ENCODE results near the gene SHF. TPM values are rescaled to one million over a fixed set of nuclear protein-coding genes. Genes with fewer than 3 reads are reported as not detected.

SHF gene
- total RNA-seq, 1 experiment from 2014 or later, result 0.44 TPM

DNA sequence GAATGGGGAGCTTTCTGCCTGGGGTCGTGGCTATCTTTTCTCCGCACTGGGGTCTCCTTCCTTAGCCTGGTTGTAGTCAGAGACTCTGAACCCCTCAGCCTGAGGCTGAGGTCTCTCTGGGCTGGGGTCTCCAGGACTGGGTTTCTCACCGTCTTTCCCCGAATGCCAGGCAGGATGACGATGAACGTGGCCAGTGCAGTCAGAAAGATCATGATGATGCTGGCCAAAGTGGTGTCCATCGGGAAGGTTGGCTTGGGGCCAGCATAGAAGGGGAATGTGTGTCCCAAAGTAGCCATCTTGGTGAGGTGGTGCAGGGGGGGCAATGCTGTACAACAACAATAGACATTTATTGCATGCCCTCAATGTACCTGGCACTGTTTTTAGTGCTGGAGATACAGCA, 65.0 kb downstream of the SHF start:
- no peak overlapping the region for H3K27ac Mint-ChIP-seq (ENCODE audit: low read depth, unreplicated experiment)
- no peaks in the 10 kb centered on the region for H3K9me3 Mint-ChIP-seq (ENCODE audit: unreplicated experiment)
- CTCF ChIA-PET, result interaction anchor here (2.4 to 6.5 kb wide), 3 partner anchors 23 to 82 kb away, joined by 7 to 93 read pairs (median 13); no protein-coding TSS in a partner anchor
- DNase-seq (ENCODE audit: unreplicated experiment), result no peak
- H3K4me3 Mint-ChIP-seq (ENCODE audit: unreplicated experiment), result no peak overlapping the region
- H3K27me3 Mint-ChIP-seq (ENCODE audit: insufficient read depth, unreplicated experiment), result peaks cover 21% of the 10 kb centered on the region
- no peaks in the 10 kb centered on the region for H3K36me3 Mint-ChIP-seq (ENCODE audit: insufficient read depth, unreplicated experiment)
- intact Hi-C loops (cut with micrococcal nuclease), result no loop called here
- BruUV-seq (replicated peaks), result no TSS peak
- POLR2A ChIA-PET, result no interaction called here
- no peak for TF ChIP-seq CTCF (IDR thresholded peaks at IDR 0.05; ENCODE audit: unreplicated experiment)
- H3K4me1 Mint-ChIP-seq (ENCODE audit: insufficient read depth, unreplicated experiment), result peaks cover 7% of the 10 kb centered on the region

GRCh38 chr15:45121706-45122417, 65.9 kb downstream of the SHF start:
- Mint-ChIP-seq H3K27ac (ENCODE audit: low read depth, unreplicated experiment) (no peak overlapping the region), H3K36me3 (ENCODE audit: insufficient read depth, unreplicated experiment) (no peaks in the 10 kb centered on the region), H3K9me3 (ENCODE audit: unreplicated experiment) (no peaks in the 10 kb centered on the region), H3K27me3 (ENCODE audit: insufficient read depth, unreplicated experiment) (peaks cover 21% of the 10 kb centered on the region), H3K4me1 (ENCODE audit: insufficient read depth, unreplicated experiment) (peaks cover 7% of the 10 kb centered on the region), H3K4me3 (ENCODE audit: unreplicated experiment) (no peak overlapping the region)
- DNase-seq (ENCODE audit: unreplicated experiment), result peak; percentile 72
- ChIA-PET POLR2A (no interaction called here), CTCF (interaction anchor here (0.6 to 4.2 kb wide), 9 partner anchors 8 to 277 kb away, joined by 3 to 43 read pairs (median 6); partner anchors contain the start of genes DUOX1 and DUOXA1)
- no peak for TF ChIP-seq CTCF (IDR thresholded peaks at IDR 0.05; ENCODE audit: unreplicated experiment)
- no TSS peak for BruUV-seq (replicated peaks)
- intact Hi-C loops (cut with micrococcal nuclease), result no loop called here

DNA sequence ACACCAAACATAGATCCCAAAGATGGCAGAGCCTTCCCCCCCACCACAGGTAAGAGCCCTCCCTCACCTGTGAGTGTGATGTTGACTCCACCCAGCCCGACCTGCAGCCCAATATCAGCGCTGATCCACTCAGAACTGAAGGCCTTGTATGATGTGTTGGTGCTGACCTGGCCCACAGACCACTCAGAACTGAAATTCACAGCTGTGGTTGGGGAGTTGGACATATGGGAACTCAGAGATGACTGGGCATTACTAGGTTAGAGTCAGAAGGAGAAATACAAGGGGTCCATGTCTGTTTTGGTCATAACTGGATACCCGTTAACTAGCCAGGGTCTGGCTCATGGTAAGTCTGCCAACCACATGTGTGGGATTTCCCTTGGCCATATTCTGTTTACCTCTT, 66.7 kb downstream of the SHF start:
- ChIA-PET POLR2A (no interaction called here), CTCF (interaction anchor here (0.6 to 4.2 kb wide), 7 partner anchors 9 to 278 kb away, joined by 3 to 43 read pairs (median 5); partner anchors contain the start of genes DUOX1 and DUOXA1)
- peaks cover 15% of the 10 kb centered on the region for H3K27me3 Mint-ChIP-seq (ENCODE audit: insufficient read depth, unreplicated experiment)
- no peaks in the 10 kb centered on the region for H3K36me3 Mint-ChIP-seq (ENCODE audit: insufficient read depth, unreplicated experiment)
- H3K4me1 Mint-ChIP-seq (ENCODE audit: insufficient read depth, unreplicated experiment), result peaks cover 7% of the 10 kb centered on the region
- intact Hi-C loops (cut with micrococcal nuclease), result no loop called here
- no peak overlapping the region for H3K4me3 Mint-ChIP-seq (ENCODE audit: unreplicated experiment)
- no peak for DNase-seq (ENCODE audit: unreplicated experiment)
- no peaks in the 10 kb centered on the region for H3K9me3 Mint-ChIP-seq (ENCODE audit: unreplicated experiment)
- H3K27ac Mint-ChIP-seq (ENCODE audit: low read depth, unreplicated experiment), result no peak overlapping the region
- no peak for TF ChIP-seq CTCF (IDR thresholded peaks at IDR 0.05; ENCODE audit: unreplicated experiment)
- no TSS peak for BruUV-seq (replicated peaks)

- ChIA-PET CTCF (interaction anchor here (0.5 to 4.2 kb wide), 7 partner anchors 10 to 293 kb away, joined by 3 to 43 read pairs (median 5); partner anchors contain the start of genes DUOX1 and DUOXA1), POLR2A (no interaction called here)
- peaks cover 13% of the 10 kb centered on the region for H3K27me3 Mint-ChIP-seq (ENCODE audit: insufficient read depth, unreplicated experiment)
- no TSS peak for BruUV-seq (replicated peaks)
- no peaks in the 10 kb centered on the region for H3K9me3 Mint-ChIP-seq (ENCODE audit: unreplicated experiment)
- no peak for TF ChIP-seq CTCF (IDR thresholded peaks at IDR 0.05; ENCODE audit: unreplicated experiment)
- H3K4me1 Mint-ChIP-seq (ENCODE audit: insufficient read depth, unreplicated experiment), result peaks cover 7% of the 10 kb centered on the region
- no peak for DNase-seq (ENCODE audit: unreplicated experiment)
- no peak overlapping the region for H3K4me3 Mint-ChIP-seq (ENCODE audit: unreplicated experiment)
- intact Hi-C loops (cut with micrococcal nuclease), result no loop called here
- H3K36me3 Mint-ChIP-seq (ENCODE audit: insufficient read depth, unreplicated experiment), result no peaks in the 10 kb centered on the region
- H3K27ac Mint-ChIP-seq (ENCODE audit: low read depth, unreplicated experiment), result no peak overlapping the region
These were observed 67.4 kb downstream of the SHF start for GRCh38 chr15:45120081-45120972.

Data from MCF 10A (cell line).